Stimulated activated memory B cell treated with anti-CD40 and anti-IgM and Interleukin-4, amounts not matched to agents 10 μg/mL and 1 μg/mL and 100 μg/mL, for 72 hours (primary cell): ENCODE results near the gene PLCD3.

Experiments
- ATAC-seq: fragments of 150-1000 bp; cut with Tn5 transposase; 2 replicates; pipeline ENCODE4 v1.10.0; 2021
- H3K27ac Mint-ChIP-seq: one replicate; pipeline ENCODE4 v1.8.0; 2022; ENCODE audit warnings: mild to moderate bottlenecking, mixed read lengths
- H3K27me3 Mint-ChIP-seq: one replicate; pipeline ENCODE4 v1.8.0; 2022; ENCODE audit warnings: mixed read lengths
- H3K36me3 Mint-ChIP-seq: one replicate; pipeline ENCODE4 v1.8.0; 2022; ENCODE audit warnings: mixed read lengths
- H3K4me1 Mint-ChIP-seq: one replicate; pipeline ENCODE4 v1.8.0; 2022; ENCODE audit warnings: mixed read lengths
- H3K4me3 Mint-ChIP-seq: one replicate; pipeline ENCODE4 v1.8.0; 2022; ENCODE audit warnings: mild to moderate bottlenecking, moderate library complexity, mixed read lengths
- H3K9me3 Mint-ChIP-seq: one replicate; pipeline ENCODE4 v1.8.0; 2022; ENCODE audit warnings: mixed read lengths

The PLCD3 gene

DNA sequence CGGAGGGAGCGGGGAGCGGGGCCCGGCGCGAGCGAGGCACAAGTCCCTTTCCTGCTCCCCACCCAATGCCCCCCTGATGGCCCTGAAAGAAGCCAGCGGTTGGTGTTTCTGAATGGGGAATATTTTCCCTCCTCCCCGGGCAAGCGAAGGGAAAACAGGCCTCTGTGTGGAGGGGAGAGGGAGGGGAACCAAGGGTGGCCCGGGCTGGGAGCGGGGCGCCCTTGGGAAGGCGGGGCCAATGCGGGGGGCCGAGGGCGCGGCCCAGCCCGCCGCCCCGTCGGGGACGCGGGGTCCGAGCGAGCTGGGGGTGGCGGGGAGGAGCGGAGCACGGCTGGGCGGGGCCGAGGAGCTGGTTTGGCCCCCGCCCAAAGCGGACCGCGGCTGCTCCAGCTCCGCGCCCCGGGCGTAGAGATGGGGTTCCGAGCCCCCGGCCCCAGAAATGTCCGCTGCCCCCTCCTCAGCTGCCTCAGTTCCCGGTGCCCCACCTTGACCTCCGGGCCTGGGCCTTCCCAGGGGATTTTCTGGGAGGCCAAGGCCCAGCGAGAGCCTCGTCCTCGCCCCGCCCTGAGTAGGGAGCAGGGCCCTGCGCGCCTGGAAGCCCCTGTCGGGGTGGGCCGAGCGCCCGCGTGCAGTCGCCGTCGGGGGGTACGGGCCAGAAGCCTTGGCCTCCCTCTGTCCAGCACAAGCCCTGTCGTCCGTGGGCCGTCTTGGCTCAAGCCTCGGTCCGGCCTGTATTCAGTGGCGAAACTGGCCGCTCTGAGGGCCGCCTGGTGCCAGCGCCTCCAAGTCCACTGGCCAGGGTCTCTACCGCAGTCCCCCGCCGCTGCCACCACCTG is 12.1 kb upstream of the PLCD3 start:
- H3K4me3 Mint-ChIP-seq, result peak overlapping the region; percentile 88
- no peaks in the 10 kb centered on the region for H3K27me3 Mint-ChIP-seq
- H3K36me3 Mint-ChIP-seq, result peaks cover 12% of the 10 kb centered on the region
- no peaks in the 10 kb centered on the region for H3K9me3 Mint-ChIP-seq
- no peak for ATAC-seq
- peaks cover 52% of the 10 kb centered on the region for H3K4me1 Mint-ChIP-seq
- peak overlapping the region; percentile 86 for H3K27ac Mint-ChIP-seq

DNA sequence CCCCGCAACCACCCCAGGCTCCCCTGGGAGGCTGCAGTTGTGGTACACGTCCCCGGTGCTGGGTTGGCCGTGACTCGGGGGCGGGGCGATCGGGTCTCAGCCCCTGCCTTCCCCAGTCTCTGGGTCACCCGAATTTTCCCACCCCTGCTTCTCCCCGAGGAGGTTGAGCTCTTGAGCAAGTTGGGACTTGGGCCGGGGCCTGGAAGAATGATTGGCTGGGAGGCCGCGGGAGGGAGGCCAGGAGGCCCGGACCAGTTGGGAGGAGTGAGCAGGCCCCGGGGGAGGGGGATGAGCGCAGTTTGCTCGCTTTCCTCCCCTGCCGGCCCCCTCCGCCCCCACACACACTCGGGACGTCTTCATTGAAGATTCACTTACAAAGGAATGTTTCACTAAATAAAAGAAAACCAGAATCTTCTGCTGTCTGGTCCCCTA is 11.5 kb upstream of the PLCD3 start:
- Mint-ChIP-seq H3K4me1 (peaks cover 45% of the 10 kb centered on the region), H3K4me3 (peak overlapping the region; percentile 88), H3K9me3 (no peaks in the 10 kb centered on the region), H3K27me3 (no peaks in the 10 kb centered on the region), H3K27ac (peak overlapping the region; percentile 86), H3K36me3 (peaks cover 8% of the 10 kb centered on the region)
- ATAC-seq, result no peak

DNA sequence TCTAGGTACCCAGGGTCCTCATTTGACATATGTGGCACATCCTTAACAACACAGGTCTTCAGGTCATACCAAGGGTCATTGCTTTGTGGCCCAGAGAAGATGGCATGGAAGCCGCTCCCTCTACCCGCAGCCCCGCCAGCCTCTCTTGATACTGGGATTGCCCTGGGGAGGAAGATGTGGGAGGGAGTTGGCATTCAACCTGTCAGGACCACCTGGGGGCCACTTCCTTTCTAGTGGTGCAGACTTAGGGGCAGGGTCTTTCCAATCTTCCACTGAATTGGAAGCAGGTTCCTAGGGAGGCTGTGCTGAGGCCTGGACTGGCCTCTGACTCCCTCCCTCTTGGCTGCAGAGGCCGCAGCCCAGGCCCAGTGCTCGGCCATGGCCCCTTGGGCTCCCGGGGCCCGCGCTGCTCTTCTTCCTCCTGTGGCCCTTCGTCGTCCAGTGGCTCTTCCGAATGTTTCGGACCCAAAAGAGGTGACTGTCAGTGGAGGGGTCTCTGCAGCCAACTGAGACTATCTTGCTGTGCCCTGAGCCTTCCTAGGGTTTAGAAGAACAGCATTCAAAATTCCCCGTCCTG is 10.9 kb upstream of the PLCD3 start:
- Mint-ChIP-seq H3K36me3 (peaks cover 8% of the 10 kb centered on the region), H3K4me1 (peaks cover 45% of the 10 kb centered on the region), H3K4me3 (peak overlapping the region; percentile 88), H3K27me3 (no peaks in the 10 kb centered on the region), H3K9me3 (no peaks in the 10 kb centered on the region), H3K27ac (peak overlapping the region; percentile 86)
- ATAC-seq, result no peak

DNA sequence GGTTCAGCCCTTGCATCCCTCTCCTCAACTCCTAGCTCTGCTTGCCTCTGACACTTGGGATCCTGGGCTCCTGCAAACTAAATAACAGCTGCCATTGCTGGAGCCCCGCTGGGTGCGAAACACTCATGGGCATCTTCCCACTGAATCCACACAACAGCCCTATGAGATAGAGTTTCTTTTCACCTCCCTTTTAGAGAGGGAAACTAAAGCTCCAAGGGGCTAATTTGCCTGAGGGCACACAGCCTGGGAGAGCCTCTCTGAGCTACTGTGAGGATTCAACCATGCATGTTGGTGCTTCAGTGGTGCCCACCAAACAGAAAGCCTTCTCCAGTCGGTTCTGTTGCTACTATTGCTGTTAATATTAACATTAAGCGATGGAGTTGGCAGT is 7.2 kb upstream of the PLCD3 start:
- Mint-ChIP-seq H3K36me3 (peaks cover 8% of the 10 kb centered on the region), H3K9me3 (no peaks in the 10 kb centered on the region), H3K4me1 (peaks cover 28% of the 10 kb centered on the region), H3K4me3 (no peak overlapping the region), H3K27ac (no peak overlapping the region), H3K27me3 (no peaks in the 10 kb centered on the region)
- no peak for ATAC-seq

DNA sequence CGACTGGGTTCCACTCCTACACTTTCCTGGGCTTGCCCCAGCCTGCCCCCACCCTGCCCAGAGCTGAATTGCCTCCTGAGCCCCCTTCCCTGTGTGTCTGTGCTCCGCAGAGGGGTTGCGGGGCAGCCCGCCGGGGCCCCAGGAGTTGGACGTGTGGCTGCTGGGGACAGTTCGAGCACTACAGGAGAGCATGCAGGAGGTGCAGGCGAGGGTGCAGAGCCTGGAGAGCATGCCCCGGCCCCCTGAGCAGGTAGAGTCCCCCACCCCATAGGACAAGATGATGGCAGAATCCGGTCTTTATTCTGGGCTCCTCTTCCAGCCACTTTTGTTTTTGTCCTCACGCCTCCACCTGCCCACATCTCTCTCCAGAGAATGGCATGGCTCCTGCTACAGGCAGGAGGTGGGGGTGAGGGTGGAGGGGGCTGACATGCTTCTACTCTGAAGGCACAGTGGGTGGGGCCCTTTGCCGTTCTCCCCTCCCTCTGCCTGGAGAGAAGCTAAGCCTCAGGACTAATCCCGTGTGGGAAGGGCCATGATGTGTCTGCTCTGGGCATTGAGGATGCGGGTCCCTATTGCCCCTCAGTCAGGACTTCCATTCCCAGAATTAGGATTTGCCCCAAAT is 6.7 kb upstream of the PLCD3 start:
- Mint-ChIP-seq H3K36me3 (peaks cover 8% of the 10 kb centered on the region), H3K27me3 (no peaks in the 10 kb centered on the region), H3K4me3 (no peak overlapping the region), H3K9me3 (no peaks in the 10 kb centered on the region), H3K4me1 (peaks cover 27% of the 10 kb centered on the region), H3K27ac (no peak overlapping the region)
- no peak for ATAC-seq

DNA sequence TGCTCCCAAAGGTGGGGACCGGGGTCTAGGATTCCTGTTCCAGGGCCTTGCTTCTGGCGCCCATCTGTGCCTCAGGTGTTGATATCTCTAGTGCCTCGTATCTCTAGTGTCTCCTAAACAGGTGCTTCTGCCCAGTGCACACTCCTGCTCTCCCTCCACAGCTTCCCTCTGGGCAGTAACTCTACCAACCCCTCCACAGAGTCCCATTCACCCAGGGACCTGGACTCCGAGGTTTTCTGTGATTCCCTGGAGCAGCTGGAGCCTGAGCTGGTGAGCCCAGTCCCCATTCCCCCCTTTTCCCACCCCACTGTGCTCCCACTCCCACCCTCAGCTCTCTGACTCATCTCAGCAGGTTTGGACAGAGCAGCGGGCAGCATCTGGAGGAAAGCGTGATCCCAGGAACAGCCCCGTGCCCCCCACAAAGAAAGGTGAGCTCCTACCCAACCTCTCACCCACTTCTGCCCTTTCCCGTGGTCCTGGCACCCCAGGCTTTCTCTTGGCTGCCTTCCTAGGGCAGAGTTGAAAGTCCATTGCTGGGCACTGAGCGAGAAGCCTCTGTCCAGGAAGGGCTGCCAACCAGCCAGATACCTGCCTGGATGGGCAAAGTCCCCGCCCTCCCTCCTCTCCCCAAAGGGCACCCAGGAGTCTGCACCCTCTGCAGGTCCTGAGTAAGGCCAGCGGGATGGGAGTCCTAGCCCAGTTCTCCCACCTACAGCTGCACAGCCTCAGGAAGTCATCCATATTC is 5.4 kb upstream of the PLCD3 start:
- Mint-ChIP-seq H3K4me3 (peak overlapping the region; percentile 7), H3K27me3 (no peaks in the 10 kb centered on the region), H3K36me3 (peaks cover 8% of the 10 kb centered on the region), H3K27ac (no peak overlapping the region), H3K9me3 (no peaks in the 10 kb centered on the region), H3K4me1 (peaks cover 14% of the 10 kb centered on the region)
- no peak for ATAC-seq

DNA sequence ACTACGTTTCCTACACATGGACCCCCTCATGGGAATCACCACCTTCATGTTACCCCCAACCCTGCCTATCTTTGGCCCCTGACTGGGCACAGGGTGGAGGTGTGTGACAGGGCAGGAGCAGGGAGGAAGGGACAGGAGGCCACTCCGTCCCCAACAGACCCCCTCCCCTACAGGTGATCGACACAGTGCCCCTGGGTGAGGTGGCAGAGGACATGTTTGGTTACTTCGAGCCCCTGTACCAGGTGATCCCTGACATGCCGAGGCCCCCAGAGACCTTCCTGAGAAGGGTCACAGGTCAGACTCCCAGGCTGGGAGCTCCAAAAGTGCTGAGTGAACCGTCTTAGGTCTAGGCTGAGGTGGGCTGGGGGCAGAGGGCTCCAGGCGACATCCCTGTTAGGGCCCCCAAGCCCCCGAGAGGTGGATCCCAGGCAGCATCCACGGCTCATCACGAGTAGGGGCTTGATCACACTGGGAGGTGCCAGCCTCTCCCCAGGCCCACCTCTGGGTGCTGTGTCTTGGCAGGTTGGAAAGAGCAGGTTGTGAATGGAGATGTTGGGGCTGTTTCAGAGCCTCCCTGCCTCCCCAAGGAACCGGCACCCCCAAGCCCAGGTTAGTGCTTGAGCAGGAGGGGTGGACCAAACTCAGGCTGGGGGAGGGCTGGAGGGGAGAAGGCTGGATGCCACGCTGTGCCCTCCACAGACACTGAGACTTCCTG is 4.7 kb upstream of the PLCD3 start:
- H3K4me1 Mint-ChIP-seq, result peaks cover 13% of the 10 kb centered on the region
- peak overlapping the region; percentile 93 for H3K4me3 Mint-ChIP-seq
- no peaks in the 10 kb centered on the region for H3K9me3 Mint-ChIP-seq
- no peak for ATAC-seq
- peak overlapping the region; percentile 73 for H3K27ac Mint-ChIP-seq
- H3K27me3 Mint-ChIP-seq, result no peaks in the 10 kb centered on the region
- peaks cover 8% of the 10 kb centered on the region for H3K36me3 Mint-ChIP-seq

DNA sequence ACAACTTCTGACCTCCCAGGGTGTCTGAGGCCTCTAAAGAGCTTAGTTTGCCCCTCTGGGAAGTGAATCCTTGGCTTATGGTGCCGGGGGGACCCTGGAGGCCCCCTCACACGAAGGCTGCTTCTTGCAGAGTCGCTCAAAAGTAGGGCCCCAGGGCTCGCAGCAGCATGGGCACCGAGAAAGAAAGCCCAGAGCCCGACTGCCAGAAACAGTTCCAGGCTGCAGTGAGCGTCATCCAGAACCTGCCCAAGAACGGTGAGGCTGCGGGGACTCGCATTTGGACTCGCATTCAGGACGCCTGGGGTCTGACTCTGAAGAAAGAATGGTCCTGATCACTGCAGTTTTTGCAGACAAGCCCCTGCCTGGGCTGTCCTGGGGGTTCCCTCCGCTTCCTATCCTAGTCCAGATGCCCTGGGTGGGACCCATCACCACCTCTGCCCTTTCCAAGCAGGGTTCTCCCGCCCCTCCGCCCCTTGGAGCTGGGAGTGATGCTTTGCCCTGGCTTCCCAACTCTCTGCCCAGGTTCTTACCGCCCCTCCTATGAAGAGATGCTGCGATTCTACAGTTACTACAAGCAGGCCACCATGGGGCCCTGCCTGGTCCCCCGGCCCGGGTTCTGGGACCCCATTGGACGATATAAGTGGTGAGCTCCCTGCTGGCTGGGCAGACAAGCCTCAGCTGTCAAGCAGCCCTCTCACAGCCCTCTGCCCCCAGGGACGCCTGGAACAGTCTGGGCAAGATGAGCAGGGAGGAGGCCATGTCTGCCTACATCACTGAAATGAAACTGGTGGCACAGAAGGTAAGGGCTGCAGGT is 3.9 kb upstream of the PLCD3 start:
- Mint-ChIP-seq H3K9me3 (no peaks in the 10 kb centered on the region), H3K36me3 (peaks cover 7% of the 10 kb centered on the region), H3K4me3 (peak overlapping the region; percentile 93), H3K27ac (peak overlapping the region; percentile 73), H3K4me1 (peaks cover 13% of the 10 kb centered on the region), H3K27me3 (peaks cover 4% of the 10 kb centered on the region)
- ATAC-seq, result no peak

DNA sequence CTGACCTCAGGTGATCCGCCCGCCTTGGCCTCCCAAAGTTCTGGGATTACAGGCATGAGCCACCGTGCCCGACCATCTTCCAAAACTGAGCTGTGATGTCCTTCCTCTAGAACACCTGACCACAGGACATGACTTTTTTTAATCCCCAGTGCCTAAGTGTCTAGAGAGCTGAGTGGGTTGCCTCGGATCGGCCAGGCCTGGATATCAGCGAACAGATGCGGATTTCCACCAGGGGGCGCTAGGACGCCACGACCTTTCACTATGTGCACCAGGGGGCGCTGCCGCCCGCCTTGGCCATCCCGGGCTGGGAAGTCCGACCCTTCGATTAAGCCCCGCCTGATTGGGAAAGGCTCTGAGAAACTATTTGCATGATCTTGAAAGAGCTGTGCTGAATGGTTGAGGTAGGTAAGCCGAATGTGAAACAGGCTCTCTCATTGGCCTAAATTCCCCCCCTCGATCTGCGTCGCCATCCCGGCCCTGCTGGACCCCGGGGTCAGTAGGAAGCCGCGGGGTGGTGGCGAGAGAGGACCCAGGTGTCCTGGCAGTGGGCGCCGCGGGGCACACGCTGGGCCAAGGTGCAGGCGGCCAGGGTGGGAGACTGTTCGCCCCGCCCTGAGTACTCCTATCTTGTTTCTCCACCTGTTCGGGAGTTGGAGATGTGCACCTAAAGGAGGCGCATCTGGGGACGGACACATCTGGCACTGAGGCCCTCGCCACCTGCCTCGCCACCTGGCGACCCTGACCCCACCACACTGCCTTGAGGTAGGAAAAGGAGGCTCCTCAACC is 3.1 kb upstream of the PLCD3 start, which contains the start of gene ACBD4:
ACBD4 (plus strand) TSS at position 496 of the 786 bp plus-strand sequence. CDS start 458 bp downstream, outside the sequence.
- Mint-ChIP-seq H3K4me3 (peak within 1 kb of the TSS; percentile 93), H3K9me3 (no peaks in the 10 kb centered on the region), H3K36me3 (no peaks in the 10 kb centered on the region), H3K27me3 (peaks cover 12% of the 10 kb centered on the region), H3K4me1 (peaks cover 13% of the 10 kb centered on the region), H3K27ac (peak within 1 kb of the TSS; percentile 73)
- ATAC-seq, result peak; percentile 93

DNA sequence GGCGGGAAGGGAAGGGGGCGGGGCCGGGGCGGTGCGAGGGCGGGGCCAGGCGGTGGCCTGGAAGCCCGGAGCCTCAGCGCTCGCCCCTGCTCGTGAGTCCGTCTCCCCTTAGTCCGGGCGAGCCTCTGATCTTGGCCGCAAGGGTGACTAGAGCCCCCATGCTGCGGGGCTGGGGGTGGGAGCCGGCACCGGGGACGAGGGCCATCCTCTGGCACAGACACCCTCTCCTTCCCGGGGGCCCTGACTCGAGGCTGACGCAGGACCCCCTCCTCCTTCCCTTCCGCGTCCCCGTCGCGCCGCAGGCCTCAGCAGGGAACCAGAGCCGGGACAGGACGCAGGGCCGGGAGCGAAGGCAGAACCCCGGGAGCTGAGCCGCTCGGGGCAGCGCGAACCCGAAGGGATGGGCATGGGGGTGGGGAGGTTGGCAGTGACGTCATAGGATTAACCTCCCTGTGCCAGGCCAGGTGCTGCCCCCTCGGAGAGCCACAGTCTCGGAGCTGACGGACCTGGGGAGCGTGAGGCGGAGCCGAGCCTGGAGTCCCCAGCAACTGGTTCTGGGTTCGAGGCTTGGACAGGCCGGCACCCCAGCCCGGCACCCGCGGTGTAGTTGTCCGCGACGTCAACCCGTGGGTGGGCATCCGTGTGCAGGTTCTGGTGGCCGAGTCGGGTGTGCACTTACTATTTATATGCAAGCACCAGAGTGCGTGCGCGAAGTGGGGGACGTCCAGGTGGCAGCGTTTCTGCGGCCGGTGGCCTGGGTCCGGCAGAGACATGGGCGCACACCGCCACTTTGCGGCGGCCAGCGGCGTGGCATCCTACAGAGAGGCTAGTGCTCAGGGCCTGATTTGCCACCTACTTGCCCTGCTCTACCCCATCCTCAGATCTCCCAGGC is 503 bp upstream of the PLCD3 start:
- H3K4me3 Mint-ChIP-seq, result peak overlapping the region; percentile 88
- peak overlapping the region; percentile 75 for H3K27ac Mint-ChIP-seq
- H3K27me3 Mint-ChIP-seq, result peaks cover 15% of the 10 kb centered on the region
- no peaks in the 10 kb centered on the region for H3K9me3 Mint-ChIP-seq
- H3K36me3 Mint-ChIP-seq, result no peaks in the 10 kb centered on the region
- ATAC-seq, result peak; percentile 68
- peaks cover 13% of the 10 kb centered on the region for H3K4me1 Mint-ChIP-seq

DNA sequence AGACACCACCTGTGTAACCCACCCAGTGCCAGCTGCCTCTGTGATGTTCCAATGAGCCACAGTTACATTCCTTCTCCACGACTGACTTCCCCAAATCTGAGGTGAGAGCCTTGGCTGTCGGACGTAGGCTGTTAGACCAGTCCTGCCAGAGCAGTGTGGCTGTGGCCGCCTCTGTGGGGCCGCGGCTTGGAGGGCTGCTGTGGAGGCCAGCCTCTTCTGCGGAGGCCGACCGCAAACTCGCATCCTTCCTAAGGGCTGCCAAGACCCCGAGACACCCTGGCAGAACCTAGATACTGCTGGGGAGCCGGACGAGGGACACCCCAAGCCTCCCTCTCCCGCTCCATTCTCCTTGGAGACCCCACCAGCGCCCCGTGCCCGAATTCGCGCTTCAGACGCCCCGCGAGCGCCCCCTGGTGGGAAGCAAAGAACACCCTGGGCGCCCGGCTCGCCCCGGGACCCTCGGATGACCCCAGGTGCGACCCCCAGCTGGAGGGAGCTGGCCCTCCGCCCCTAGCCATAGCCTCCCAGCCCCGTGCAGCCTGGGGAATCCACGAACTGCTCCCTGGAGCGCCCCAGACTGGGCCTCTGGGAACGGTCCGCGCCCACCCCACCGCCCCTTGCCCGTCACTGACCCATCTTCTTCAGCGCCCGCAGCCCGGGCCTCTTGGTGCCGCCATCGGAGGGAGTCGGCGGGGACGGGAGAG is 547 bp downstream of the PLCD3 start:
- peak overlapping the region; percentile 71 for H3K4me3 Mint-ChIP-seq
- H3K36me3 Mint-ChIP-seq, result no peaks in the 10 kb centered on the region
- no peak for ATAC-seq
- H3K27me3 Mint-ChIP-seq, result peaks cover 15% of the 10 kb centered on the region
- no peak overlapping the region for H3K27ac Mint-ChIP-seq
- peaks cover 9% of the 10 kb centered on the region for H3K4me1 Mint-ChIP-seq
- no peaks in the 10 kb centered on the region for H3K9me3 Mint-ChIP-seq
